Skin of body (tissue), 2 donors: ENCODE measurements around the gene TRIM6. TPM values are rescaled to one million over a fixed set of nuclear protein-coding genes. Genes with fewer than 3 reads are reported as not detected.
A peak's percentile ranks its signal among the peaks of the same experiment; 100 is the strongest.
"Not testable (repeated sequence)": the region's sequence is repeated elsewhere in the genome, so short reads cannot be mapped to it uniquely, and the experiment has no call there.

Experiments
- DNase-seq: peaks from one replicate; lab custom pipeline; 2025; lab: John Stamatoyannopoulos, UW
- total RNA-seq: library from RNA; depleted of rRNA; stranded (reverse); fragments of >200 nt; gene quantifications from one replicate; pipeline ENCODE4 v1.2.3, GENCODE V29; 2014

TRIM6 gene, protein sequence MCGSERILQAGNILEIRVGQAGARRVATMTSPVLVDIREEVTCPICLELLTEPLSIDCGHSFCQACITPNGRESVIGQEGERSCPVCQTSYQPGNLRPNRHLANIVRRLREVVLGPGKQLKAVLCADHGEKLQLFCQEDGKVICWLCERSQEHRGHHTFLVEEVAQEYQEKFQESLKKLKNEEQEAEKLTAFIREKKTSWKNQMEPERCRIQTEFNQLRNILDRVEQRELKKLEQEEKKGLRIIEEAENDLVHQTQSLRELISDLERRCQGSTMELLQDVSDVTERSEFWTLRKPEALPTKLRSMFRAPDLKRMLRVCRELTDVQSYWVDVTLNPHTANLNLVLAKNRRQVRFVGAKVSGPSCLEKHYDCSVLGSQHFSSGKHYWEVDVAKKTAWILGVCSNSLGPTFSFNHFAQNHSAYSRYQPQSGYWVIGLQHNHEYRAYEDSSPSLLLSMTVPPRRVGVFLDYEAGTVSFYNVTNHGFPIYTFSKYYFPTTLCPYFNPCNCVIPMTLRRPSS
- 1.9 TPM for total RNA-seq

DNA sequence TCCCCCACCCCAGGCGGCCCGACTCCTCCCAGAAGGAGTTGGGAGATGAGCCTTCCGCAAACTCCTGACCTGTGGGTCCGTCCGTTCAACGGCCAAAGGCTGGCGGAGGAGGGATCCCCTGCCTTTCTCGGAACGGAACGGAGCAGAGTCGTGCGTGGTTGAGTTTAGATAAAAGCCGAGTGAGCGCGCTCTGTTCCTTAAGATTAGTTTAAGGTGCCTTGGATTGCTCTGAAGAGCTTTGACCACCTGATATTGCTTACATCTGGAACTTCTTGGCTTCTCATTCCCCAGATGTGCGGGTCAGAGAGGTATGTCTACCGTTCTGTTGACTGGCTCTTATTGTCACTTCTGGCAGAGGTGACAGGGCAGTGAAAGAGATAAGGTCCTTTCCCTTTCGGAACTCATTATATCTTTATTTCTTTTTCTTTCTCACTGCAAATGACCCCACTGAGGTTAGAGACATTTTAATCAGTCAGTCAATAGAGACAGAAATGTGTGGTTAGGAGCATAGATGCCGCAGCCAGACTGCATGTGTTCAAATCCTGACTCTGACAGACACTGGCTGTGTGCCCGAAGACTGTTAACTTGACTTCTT lies at the start of gene TRIM6:
Gene TRIM6, plus strand, starts transcription at position 31 of the 595 bp plus-strand sequence. Its CDS starts 261 bp downstream, at position 292.
- no peak for DNase-seq

DNA sequence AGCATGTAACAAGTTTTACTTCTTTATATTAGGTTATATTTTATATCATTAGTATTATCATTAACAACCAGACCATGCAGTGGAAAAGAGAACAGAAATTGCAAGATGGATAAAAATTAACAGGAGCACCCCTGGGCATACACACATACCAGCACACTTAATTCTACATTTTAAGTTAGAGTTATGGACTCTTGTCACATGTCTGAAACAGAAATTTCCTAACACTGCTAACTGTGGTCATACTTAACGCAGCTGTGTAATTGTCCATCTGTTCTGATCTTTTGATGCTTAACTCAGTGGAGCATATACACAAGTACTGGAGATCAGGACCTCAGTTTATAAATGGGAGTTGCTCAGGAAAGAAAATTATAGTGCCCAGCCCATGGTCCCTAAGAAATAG lies 48.5 kb upstream of the TRIM6 start:
- no peak for DNase-seq

DNA sequence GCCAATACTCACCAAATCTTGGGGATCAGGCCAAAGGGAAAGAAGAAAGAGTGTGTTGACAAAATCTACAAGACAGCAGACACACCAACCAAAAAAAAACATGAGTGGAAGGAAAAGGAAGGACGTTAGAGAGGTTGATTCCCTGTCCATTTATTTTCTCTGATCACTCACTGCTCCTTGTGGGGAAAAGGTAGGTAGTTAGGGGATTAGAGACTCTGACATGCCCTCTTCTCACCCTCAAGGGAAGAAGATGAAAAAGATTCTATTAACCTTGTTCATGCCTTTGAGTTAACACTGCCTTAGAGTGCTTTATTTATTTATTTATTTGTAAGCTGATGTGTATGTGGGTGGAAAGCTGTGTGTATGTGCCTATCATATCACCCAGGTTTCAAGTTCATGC lies 48.0 kb upstream of the TRIM6 start, which contains the start of gene OR52H1:
Gene OR52H1, minus strand, starts transcription at position 101 of the 400 bp plus-strand sequence. CDS start 3,035 bp downstream, outside the sequence.
- no peak for DNase-seq

DNA sequence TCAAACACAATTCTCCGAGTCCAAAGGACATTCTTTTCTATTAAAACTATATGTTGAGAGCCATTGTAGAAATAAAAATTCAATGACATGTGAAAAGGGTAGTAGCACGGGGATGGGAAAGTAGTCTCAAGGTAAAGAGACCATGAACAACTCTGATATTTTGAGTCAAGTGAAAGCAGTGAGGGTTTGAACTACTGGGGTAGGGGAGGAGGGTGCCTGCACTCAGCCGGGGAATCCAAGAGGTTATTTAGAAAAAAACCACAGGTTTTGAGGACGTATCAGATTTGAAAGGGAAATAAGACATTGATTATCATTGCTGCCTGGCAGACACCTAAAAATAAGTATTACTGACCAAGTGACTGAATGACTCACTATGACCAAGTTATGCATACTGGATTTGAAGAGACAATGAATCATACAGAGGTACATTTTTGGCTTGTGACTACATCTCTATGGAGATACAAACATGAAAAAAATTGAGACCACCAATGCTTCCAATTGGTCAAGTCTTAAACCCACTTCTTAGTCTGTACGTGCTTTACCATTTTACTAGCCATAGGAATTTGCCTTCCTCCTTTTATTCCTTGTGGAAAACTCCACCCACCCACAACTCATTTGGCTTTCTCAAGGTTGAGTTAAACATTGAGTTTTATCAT lies 45.9 kb upstream of the TRIM6 start:
- no peak for DNase-seq

DNA sequence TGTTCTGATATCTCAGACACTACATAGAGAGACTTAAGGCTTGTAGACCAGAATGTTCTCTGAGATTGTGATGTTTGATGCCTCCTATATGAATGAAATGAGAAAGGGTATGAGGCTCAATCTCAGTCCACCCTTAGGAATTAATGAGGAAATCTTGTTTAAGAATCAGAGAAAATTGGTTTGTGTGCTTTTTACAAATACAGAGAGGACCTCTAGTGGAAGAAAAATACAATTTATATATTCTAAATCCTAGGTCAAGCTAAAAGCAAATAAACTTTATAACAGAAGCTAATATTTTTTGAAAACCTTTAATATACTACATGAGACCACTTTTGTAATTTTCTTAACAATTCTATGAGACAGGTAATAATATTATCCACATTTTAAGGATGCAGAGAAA lies 43.1 kb upstream of the TRIM6 start:
- no peak for DNase-seq

DNA sequence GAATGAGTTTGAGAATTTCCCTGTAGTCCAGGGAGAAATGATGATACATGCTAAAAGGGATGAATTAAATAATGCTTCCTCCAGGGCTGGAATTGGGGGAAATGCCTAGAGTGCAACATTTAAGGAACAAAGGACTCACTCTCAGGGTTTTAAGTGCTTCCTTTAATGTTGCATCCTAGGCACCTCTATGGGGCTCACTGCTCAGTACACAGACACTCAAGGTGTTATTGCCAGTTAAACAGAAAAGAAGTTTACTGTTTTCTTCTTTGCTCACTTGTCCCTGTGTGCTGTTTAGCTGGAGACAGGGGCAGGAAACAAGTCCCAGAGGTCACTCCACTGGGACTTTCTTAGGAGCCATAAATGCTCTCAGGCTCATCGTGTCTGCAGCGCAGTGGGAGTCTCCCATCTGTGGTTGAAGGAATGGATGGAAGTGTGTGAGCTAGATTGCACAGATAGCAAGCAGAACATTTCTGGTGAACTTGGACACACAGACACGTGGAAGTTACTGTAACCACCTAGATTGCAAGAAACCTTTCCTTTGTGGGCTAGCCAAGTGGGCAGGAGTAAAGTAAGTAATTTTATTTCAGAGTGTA lies 39.7 kb upstream of the TRIM6 start:
- DNase-seq, result no peak

DNA sequence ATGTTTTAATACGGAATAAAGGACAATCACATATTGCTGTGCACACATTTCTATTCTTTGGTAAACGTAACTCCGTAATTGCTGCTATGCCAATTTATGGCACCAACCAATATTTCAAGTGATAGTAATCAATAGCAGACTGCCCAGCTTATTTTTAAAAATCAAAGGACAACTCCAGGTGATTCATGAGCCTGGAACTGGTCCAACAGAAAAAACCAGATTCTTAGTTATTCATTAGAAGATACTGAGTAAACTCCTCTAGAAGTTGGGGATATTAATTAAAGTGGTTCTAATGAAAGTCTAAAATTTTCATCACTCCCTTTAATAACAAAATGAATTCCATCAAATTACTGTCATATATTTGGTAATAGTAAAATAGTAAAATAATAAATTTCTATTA lies 38.7 kb upstream of the TRIM6 start:
- no peak for DNase-seq

DNA sequence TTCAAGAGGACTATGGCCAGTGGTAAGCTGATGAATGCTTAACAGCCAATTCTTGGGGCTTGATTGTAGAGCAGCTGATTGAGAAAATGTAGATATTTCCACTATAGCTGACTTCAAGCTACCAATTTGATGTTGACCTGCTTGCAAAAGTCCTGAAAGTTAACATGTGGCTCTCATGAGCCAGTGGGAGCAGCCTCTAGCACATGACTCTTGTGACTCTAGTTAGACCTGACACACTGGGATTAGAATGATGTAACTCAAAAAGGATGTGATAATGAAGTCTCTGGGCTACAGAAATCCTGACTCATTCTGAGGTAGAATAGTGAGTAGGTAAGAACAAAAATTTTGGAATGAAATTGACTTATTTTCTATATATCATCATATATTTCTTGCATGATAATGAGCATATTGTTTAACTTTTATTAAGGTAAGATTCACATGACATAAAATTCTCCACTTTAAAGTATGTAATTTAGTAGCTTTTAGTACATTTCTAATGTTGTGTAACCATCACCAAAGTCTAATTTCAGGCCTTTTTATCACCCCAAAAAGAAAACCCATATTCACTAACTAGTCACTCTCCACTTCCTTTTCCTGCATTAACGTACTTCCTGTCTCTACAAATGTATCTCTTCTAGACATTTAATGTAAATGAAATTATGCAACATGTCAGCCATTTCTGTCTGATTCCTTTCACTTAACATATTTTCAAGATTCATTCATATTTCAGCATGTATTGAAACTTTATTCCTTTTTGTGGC lies 32.0 kb upstream of the TRIM6 start:
- no peak for DNase-seq

DNA sequence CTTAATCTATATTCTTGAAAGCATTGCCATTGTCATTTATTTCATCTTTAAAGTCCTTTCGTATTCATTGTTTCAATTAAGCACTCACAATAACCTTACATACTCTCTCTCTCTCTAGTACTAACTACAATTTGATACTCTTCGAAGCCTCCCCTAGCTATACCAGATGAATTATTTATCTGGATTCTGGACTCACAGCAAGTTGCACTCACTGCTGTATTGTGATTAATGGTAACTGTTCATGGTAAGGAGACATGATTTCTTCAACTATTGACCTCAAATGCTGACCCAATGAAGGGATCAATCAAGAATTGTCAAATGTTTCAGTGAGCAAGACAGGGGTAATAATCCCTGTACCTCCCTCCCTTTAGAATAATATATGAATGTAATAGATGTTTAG lies 21.8 kb upstream of the TRIM6 start:
- DNase-seq, result no peak

DNA sequence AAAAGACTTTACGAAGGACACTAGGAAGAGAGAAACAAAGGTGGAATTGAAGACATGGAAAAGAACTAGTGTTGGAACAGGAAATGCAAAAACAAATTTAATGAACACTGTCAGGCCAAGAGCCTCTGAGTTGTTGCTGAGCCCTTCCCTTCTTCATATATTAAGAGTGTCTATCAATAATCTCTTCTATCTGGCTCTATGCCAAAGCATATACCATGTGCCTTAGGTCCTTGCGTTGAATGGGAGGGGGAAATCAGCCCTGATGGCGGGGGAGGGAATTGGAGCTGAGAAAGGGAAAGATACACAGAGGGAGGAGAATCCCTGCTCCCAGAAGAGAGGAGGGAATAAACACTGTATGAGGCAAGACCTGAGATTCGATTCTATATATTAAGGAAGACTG lies 21.3 kb upstream of the TRIM6 start:
- DNase-seq, result no peak

DNA sequence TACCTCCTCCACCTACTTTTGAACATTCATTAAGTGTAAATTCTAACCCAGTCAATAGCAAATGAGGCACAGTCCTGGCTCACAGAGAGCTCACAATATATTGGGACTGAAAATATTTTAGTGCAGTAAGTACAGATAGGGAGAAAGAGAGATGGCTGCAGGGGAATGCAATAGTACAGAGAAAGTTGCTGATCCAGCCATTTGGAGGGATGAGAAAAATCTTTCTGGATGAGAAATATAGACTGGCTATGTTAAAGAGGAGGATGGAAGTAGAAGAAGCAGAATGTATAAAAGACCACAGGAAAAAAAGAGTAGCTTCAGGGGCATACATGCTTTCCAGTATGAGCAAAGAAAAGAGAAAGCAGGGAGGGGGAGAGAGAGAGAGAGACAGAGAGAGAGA lies 19.3 kb upstream of the TRIM6 start:
- DNase-seq, result no peak

DNA sequence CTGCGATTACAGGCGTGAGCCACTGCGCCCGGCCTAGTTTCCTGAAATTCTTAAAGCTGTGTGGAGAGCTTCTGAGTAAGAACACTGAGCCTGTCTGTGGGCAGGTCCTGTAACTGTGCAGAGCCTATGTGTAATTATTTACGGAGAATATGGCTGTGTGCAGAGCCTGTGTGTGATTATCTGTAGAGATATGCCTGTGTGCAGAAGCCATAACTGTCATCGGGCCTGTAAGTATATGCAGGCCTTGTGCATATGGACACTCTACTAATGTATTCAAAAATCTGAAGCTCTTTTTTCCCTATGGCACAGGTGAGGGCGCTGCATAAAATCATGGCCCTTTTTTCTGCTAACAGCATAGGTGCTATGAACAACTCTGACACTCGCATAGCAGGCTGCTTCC lies 15.9 kb upstream of the TRIM6 start, which contains the start of gene OR52B6:
Gene OR52B6, plus strand, starts transcription at position 301 of the 400 bp plus-strand sequence. Its CDS starts 0 bp downstream, at position 301.
- DNase-seq, result no peak

DNA sequence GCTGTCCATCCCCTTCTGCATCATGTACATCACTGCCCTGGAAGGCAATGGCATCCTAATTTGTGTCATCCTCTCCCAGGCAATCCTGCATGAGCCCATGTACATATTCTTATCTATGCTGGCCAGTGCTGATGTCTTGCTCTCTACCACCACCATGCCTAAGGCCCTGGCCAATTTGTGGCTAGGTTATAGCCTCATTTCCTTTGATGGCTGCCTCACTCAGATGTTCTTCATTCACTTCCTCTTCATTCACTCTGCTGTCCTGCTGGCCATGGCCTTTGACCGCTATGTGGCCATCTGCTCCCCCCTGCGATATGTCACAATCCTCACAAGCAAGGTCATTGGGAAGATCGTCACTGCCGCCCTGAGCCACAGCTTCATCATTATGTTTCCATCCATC lies 15.4 kb upstream of the TRIM6 start:
- no peak for DNase-seq

DNA sequence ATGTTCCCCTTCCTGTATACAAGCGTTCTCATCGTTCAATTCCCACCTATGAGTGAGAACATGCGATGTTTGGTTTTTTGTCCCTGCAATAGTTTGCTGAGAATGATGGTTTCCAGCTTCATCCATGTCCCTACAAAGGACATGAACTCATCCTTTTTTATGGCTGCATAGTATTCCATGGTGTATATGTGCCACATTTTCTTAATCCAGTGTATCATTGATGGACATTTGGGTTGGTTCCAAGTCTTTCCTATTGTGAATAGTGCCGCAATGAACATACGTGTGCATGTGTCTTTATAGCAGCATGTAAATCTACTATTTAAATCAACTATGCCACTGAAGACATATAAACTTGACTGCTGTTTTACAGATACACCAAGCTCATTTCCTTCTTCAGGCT lies 12.0 kb upstream of the TRIM6 start:
- not testable (repeated sequence) for DNase-seq

DNA sequence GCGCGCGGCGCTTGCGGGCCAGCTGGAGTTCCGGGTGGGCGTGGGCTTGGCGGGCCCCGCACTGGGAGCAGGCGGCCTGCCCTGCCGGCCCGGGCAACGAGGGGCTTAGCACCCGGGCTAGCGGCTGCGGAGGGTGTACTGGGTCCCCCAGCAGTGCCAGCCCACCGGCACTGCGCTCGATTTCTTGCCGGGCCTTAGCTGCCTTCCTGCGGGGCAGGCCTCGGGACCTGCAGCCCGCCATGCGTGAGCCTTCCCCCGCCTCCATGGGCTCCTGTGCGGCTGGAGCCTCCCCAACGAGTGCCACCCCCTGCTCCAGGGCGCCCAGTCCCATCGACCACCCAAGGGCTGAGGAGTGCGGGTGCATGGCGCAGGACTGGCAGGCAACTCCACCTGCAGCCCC lies 6.5 kb upstream of the TRIM6 start:
- not testable (repeated sequence) for DNase-seq

DNA sequence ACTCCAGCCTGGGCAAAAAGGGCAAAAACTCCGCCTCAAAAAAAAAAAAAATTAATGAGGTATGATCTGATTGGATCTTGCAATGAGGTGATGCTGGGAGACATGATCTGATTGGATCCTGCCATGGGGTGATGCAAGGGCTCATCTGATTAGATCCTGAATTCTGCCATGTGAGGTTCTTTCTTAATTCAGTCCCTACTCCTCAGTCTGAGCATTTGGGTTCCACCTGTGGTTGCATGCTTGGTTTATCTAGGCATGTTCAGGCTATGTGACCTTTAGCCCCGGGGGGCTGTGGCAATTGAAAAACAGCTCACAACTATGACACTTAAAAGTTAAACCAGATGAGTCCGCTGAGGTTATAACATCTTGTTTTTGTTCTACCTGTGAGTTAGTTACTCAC lies 4.8 kb upstream of the TRIM6 start:
- DNase-seq, result no peak

DNA sequence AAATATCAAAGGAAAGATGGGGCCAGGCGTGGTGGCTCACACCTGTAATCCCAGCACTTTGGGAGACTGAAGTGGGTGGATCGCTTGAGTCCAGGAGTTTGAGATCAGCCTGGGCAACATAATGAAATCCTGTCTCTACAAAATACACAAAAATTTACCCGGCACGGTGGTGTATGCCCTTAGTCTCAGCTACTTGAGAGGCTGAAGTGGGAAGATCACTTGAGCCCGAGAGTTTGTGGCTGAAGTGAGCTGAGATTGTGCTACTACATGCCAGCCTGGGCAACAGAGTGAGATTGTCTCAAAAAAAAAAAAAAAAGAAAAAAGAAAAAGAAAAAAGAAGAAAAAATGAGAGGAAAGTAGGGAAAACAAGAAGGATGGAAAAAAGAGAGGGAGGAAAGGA lies 3.8 kb upstream of the TRIM6 start:
- no peak for DNase-seq

DNA sequence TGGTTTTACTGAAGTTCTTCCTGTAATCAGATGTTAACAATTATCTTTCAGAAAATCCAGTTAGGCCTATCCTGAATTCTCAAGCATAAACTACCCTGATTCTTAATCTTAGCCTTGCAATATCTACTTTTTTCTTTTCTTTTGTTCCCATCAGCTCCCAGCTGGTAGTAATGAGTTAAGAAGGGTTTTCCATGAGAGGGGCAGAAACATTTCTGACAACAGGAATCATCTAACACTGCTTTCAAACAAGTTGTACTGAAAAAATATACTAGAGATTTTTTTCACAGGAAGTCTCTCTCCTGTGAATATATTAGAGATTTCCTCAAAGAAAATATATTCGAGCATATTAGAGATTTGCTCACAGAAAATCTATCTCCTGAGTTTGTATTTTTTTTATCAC lies 3.3 kb upstream of the TRIM6 start:
- DNase-seq, result no peak

DNA sequence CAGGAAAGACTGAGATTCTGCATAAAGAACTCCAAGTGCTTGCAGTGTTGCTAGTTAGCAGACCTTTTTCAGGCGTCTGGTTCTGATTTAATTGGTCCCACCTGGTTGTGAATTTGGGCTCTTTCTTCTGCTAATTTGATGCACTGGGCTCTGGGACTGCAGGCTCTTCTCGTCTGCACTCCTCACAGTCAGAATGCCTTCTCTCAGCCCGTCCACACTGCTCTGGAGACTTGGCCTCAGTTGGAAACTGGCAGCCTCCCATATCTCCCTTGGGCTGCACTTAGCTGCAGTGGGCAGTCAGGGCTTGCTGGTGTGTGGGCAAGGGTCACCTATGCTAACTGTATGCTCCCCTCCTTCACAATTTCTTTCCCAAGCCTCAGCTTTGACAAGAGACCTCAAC lies 1.5 kb downstream of the TRIM6 start:
- DNase-seq, result no peak

DNA sequence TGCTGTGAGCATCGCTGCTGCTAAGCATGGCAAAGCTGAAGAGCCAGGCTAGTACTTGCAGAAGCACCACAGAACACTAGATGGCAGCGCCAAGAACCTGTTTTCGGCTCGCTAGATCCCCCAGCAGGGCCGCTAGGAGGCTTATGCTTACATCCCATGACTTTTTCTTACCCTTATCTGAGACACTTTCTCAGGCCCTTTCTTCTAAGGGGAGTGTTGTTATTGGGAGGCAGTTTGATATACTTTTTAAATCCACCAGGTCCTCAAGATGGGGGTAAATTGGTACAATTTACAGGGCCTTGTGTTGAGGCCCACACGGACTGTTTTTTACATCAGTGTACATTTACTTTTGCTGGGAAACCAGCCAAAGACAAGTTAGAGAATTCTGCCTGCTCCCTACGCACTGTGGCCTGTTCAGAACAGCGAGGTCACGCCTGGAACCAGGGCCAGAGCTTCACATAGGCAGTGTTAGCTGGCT lies 4.0 kb downstream of the TRIM6 start:
- peak; percentile 31 for DNase-seq

DNA sequence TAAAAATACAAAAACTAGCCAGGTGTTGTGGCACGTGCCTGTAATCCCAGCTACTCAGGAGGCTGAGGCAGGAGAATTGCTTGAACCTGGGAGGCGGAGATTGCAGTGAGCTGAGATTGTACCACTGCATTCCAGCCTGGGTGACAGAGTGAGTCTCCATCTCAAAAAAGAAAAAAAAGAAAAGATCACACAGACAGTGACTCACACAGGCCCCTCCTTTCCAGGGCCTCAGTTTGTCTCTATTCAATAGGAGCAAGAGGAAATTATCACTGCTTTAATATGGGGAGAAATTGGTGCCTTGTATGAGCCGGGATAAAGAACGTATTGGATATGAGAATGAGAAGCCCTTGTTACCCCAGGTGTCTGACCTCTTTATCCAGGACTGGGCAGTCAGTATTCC lies 6.4 kb downstream of the TRIM6 start:
- not testable (repeated sequence) for DNase-seq
